ENCODE data around the gene EIF4G3.
A peak's percentile ranks its signal among the peaks of the same experiment; 100 is the strongest.

The EIF4G3 gene

GRCh38 chr1:20983297-20983889 lies 193.3 kb downstream of the EIF4G3 start:
- FAIRE-seq: no peak

- FAIRE-seq: no peak
Measured at GRCh38 chr1:20982316-20982715, 194.4 kb downstream of the EIF4G3 start.

- peak; percentile 65 for FAIRE-seq
Measured at GRCh38 chr1:20981915-20982314, 194.8 kb downstream of the EIF4G3 start.

GRCh38 chr1:20980051-20980450 lies 196.6 kb downstream of the EIF4G3 start:
- FAIRE-seq: no peak

- no peak for FAIRE-seq
Measured at GRCh38 chr1:20978413-20978812, 198.3 kb downstream of the EIF4G3 start.

GRCh38 chr1:20975668-20976067 lies 201.0 kb downstream of the EIF4G3 start:
- no peak for FAIRE-seq

- FAIRE-seq: no peak
Measured at GRCh38 chr1:20974951-20975350, 201.7 kb downstream of the EIF4G3 start.

- no peak for FAIRE-seq
Measured at GRCh38 chr1:20974069-20974468, 202.6 kb downstream of the EIF4G3 start.

- FAIRE-seq: no peak
Measured at GRCh38 chr1:20972855-20973254, 203.8 kb downstream of the EIF4G3 start.

GRCh38 chr1:20964540-20965484 lies 211.9 kb downstream of the EIF4G3 start:
- FAIRE-seq: no peak

- FAIRE-seq: no peak
Measured at GRCh38 chr1:20962576-20963258, 214.0 kb downstream of the EIF4G3 start.

- no peak for FAIRE-seq
Measured at GRCh38 chr1:20958430-20958829, 218.3 kb downstream of the EIF4G3 start.

- FAIRE-seq: no peak
Measured at GRCh38 chr1:20956272-20956671, 220.4 kb downstream of the EIF4G3 start.

GRCh38 chr1:20950679-20951078 lies 226.0 kb downstream of the EIF4G3 start:
- no peak for FAIRE-seq

GRCh38 chr1:20949871-20950590 lies 226.7 kb downstream of the EIF4G3 start:
- no peak for FAIRE-seq

- no peak for FAIRE-seq
Measured at GRCh38 chr1:20948101-20948500, 228.6 kb downstream of the EIF4G3 start.

- no peak for FAIRE-seq
Measured at GRCh38 chr1:20947409-20947808, 229.3 kb downstream of the EIF4G3 start.

- FAIRE-seq: no peak
Measured at GRCh38 chr1:20936621-20937020, 240.1 kb downstream of the EIF4G3 start.

- no peak for FAIRE-seq
Measured at GRCh38 chr1:20936216-20936615, 240.5 kb downstream of the EIF4G3 start.

- no peak for FAIRE-seq
Measured at GRCh38 chr1:20935717-20936116, 241.0 kb downstream of the EIF4G3 start.

GRCh38 chr1:20932437-20932977 lies 244.2 kb downstream of the EIF4G3 start:
- FAIRE-seq: no peak

- FAIRE-seq: no peak
Measured at GRCh38 chr1:20931930-20932436, 244.7 kb downstream of the EIF4G3 start.

Data from TTC549 (cell line).